Breast epithelium (tissue), 4 donors: ENCODE data around the gene M1AP. TPM values are rescaled to one million over a fixed set of nuclear protein-coding genes. Genes with fewer than 3 reads are reported as not detected.

Experiments
- DNase-seq, 2 donors: peaks; one replicate each; pipeline ENCODE4 v3.0.0-alpha.2; 2019; ENCODE audit warnings: low spot score in 2 of 2
- H3K27ac ChIP-seq, 2 donors: fragments of 200-600 bp; sonication (generic) in 1 of 2; one replicate each; pipeline ENCODE4 v1.5.1; 2016 to 2019; ENCODE audit warnings: mild to moderate bottlenecking in 1 of 2
- H3K27me3 ChIP-seq, 2 donors: fragments of 200-600 bp; sonication (generic) in 1 of 2; one replicate each; pipeline versions ENCODE4 v1.5.1 to v1.6.0; 2017 to 2019; ENCODE audit warnings: control low read depth in 1 of 2, mild to moderate bottlenecking in 1 of 2
- H3K36me3 ChIP-seq: fragments of 200-600 bp; one replicate; pipeline ENCODE4 v1.5.1; 2019
- H3K4me1 ChIP-seq, 2 donors: fragments of 200-600 bp; sonication (generic); one replicate each; pipeline ENCODE4 v1.5.1; 2016 to 2019; ENCODE audit warnings: control low read depth in 1 of 2
- H3K4me3 ChIP-seq, 3 donors: fragments of 200-600 bp; sonication (generic); 1 replicate in 2 of 3; 2 replicates in 1 of 3; pipeline ENCODE4 v1.5.1; 2016 to 2019; ENCODE audit warnings: mild to moderate bottlenecking in 3 of 3, moderate library complexity in 2 of 3
- H3K9me3 ChIP-seq, 2 donors: fragments of 200-600 bp; sonication (generic) in 1 of 2; one replicate each; pipeline ENCODE4 v1.5.1; 2016 to 2019; ENCODE audit warnings: control low read depth in 1 of 2
- CTCF ChIP-seq, 3 donors: fragments of 450-650 bp; IDR thresholded peaks; one replicate each; pipeline ENCODE4 v1.5.1; 2016 to 2017; ENCODE audit warnings: antibody characterized with exemption in 3 of 3, mild to moderate bottlenecking in 3 of 3, moderate library complexity in 3 of 3
- POLR2A ChIP-seq: fragments of 450-650 bp; IDR thresholded peaks from one replicate; pipeline ENCODE4 v1.6.1; 2016; ENCODE audit warnings: antibody characterized with exemption, mild to moderate bottlenecking, moderate library complexity
- POLR2AphosphoS5 ChIP-seq, 3 donors: sonication (generic); formaldehyde crosslinking; IDR thresholded peaks; one replicate each; pipeline ENCODE4 v1.6.1; 2017; ENCODE audit warnings: antibody characterized with exemption in 3 of 3
- intact Hi-C: fragments of 100-400 bp; cut with DNase I; formaldehyde crosslinking; loops from one replicate; pipeline ENCODE4 v1.15.1; 2023; ENCODE audit warnings: low total_unique reads
- total RNA-seq, 3 donors: library from RNA; depleted of rRNA; stranded (reverse); fragments of >200 nt; gene quantifications; one replicate each; pipeline ENCODE4 v1.1.0, GENCODE V29; 2016

The M1AP gene
- total RNA-seq, 3 donors from 2014 or later: 0.29 to 3.4 (median 0.66) TPM

DNA sequence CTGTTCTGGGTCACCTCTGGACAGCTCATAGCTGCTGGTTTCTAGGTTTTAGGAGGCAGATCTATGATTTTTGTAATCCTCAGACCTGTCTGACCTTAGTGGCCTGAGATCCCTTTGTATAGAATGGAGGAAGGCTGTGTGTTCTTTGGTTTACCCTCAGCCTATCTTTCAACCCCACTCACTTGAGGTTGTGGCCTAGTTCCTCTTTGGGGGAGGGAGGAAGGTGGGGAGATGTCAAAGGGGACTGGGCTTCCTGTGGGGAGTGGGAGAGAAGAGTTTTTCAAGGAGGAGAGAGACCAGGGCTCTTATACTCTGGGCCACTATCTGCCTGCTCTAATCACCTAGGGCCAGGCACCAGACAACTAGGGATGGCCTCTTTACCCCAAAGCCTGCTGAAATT is 34.4 kb upstream of the M1AP start:
- no peak for DNase-seq
- H3K9me3 ChIP-seq: no peaks in the 10 kb centered on the region
- no peaks in the 10 kb centered on the region for H3K27me3 ChIP-seq
- H3K4me3 ChIP-seq: no peak overlapping the region
- no peak overlapping the region for H3K27ac ChIP-seq
- intact Hi-C loops: no loop called here
- TF ChIP-seq CTCF (IDR thresholded peaks at IDR 0.05) (no peak), POLR2AphosphoS5 (IDR thresholded peaks at IDR 0.05) (no peak), POLR2A (no peak)
- H3K4me1 ChIP-seq: no peaks in the 10 kb centered on the region
- no peaks in the 10 kb centered on the region for H3K36me3 ChIP-seq

DNA sequence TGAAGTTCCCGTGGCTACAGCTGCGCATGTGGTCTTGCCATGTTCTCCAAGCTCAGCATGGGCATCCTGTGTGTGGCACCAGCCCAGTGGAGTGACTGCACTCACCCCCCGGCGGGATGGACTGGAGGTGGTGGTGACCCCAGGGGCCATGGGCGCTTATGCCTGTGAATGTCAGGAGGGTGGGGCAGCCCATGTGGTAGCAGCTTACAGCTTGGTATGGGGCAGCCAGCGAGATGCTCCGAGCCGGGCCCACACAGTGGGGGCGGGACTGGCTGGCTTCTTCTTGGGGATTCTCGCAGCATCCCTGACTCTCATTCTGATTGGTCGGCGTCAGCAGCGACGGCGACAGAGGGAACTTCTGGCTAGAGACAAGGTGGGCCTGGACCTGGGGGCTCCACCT is 31.5 kb upstream of the M1AP start:
- Histone ChIP-seq H3K9me3 (no peaks in the 10 kb centered on the region), H3K27ac (no peak overlapping the region), H3K36me3 (peaks cover 13% of the 10 kb centered on the region), H3K4me1 (no peaks in the 10 kb centered on the region), H3K4me3 (no peak overlapping the region), H3K27me3 (no peaks in the 10 kb centered on the region)
- TF ChIP-seq POLR2A: no peak
- intact Hi-C loops: no loop called here
- no peak for DNase-seq

- no peaks in the 10 kb centered on the region for H3K27me3 ChIP-seq
- intact Hi-C loops: no loop called here
- no peak overlapping the region for H3K4me3 ChIP-seq
- H3K27ac ChIP-seq: no peak overlapping the region
- H3K4me1 ChIP-seq: no peaks in the 10 kb centered on the region
- H3K9me3 ChIP-seq: no peaks in the 10 kb centered on the region
- H3K36me3 ChIP-seq: peaks cover 13% of the 10 kb centered on the region
- TF ChIP-seq POLR2AphosphoS5 (IDR thresholded peaks at IDR 0.05): no peak
- TF ChIP-seq CTCF (IDR thresholded peaks at IDR 0.05): no peak
- no peak for TF ChIP-seq POLR2A
- DNase-seq: no peak
Observed at GRCh38 chr2:74676331-74676730, 28.2 kb upstream of the M1AP start.

- Histone ChIP-seq H3K36me3 (peaks cover 13% of the 10 kb centered on the region), H3K27ac (no peak overlapping the region), H3K27me3 (no peaks in the 10 kb centered on the region), H3K9me3 (no peaks in the 10 kb centered on the region), H3K4me1 (no peaks in the 10 kb centered on the region), H3K4me3 (no peak overlapping the region)
- DNase-seq: no peak
- intact Hi-C loops: no loop called here
- TF ChIP-seq POLR2A (no peak), CTCF (IDR thresholded peaks at IDR 0.05) (no peak), POLR2AphosphoS5 (IDR thresholded peaks at IDR 0.05) (no peak)
Observed at GRCh38 chr2:74675090-74675489, 27.0 kb upstream of the M1AP start.

DNA sequence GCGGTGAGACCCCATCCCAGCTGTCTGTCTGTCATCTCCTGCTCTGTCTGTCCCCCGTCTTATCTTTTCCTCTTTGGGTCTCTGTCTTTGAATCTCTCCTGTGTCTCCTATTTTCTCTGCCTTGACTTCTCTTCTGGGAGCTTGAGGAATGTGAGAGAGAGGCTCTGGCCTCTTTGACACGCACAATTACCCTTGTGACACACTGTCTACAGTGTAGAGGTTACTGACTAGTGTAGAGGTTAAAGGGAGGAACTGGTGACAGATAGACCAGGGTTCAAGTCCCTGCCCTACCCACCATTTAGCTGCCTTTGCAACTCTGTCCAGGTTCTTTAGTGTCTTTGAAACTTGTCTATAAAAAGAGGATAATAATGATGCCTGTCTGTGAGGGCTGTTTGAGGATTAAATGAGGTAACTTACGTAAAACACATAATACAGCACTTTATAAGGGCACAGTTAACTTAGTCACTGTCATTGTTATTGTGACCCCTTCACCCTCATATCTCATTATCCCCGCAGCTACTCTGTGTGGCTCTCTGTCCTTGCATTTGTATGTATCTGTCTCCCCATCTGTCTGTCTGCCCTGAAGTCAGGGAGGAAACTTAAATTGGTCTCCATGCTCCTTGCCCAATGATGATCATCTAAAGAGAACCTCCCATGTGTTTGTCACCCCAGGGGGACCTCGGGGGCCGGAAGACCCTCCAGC is 25.8 kb upstream of the M1AP start:
- Histone ChIP-seq H3K9me3 (no peaks in the 10 kb centered on the region), H3K36me3 (peaks cover 13% of the 10 kb centered on the region), H3K27me3 (no peaks in the 10 kb centered on the region), H3K4me3 (no peak overlapping the region), H3K4me1 (no peaks in the 10 kb centered on the region), H3K27ac (no peak overlapping the region)
- TF ChIP-seq CTCF (IDR thresholded peaks at IDR 0.05): no peak
- TF ChIP-seq POLR2A: no peak
- TF ChIP-seq POLR2AphosphoS5 (IDR thresholded peaks at IDR 0.05): no peak
- DNase-seq: no peak
- intact Hi-C loops: loop anchor here (5.0 kb wide), 1 partner anchor 338 kb away; no protein-coding TSS in a partner anchor
